Ectodermal cell (in vitro differentiated cells): Measurements from ENCODE around the gene ACSL3.
"Not testable (repeated sequence)": the region's sequence is repeated elsewhere in the genome, so short reads cannot be mapped to it uniquely, and the experiment has no call there.

ENCODE experiments used
- H3K27ac ChIP-seq: 2 replicates; pipeline ENCODE4 v1.7.0; 2013; ENCODE audit warnings: mild to moderate bottlenecking, low read depth, low read length; ENCODE audit not compliant: insufficient read depth, poor library complexity, severe bottlenecking
- H3K27me3 ChIP-seq: 2 replicates; pipeline ENCODE4 v1.7.0; 2013; ENCODE audit warnings: mild to moderate bottlenecking, low read length; ENCODE audit not compliant: insufficient read depth, control insufficient read depth, poor library complexity, severe bottlenecking
- H3K36me3 ChIP-seq: one replicate; pipeline ENCODE4 v1.7.0; 2013; ENCODE audit warnings: low read length; ENCODE audit not compliant: control insufficient read depth, insufficient read depth
- H3K4me1 ChIP-seq: one replicate; pipeline ENCODE4 v1.7.0; 2013; ENCODE audit warnings: low read length; ENCODE audit not compliant: control insufficient read depth, insufficient read depth
- H3K4me3 ChIP-seq: 2 replicates; pipeline ENCODE4 v1.7.0; 2013; ENCODE audit warnings: low read depth, low read length, control low read depth; ENCODE audit not compliant: insufficient read depth
- H3K9me3 ChIP-seq: 2 replicates; pipeline ENCODE4 v1.7.0; 2013; ENCODE audit warnings: mild to moderate bottlenecking, low read length, moderate library complexity; ENCODE audit not compliant: control insufficient read depth
- WGBS, 2 experiments: methylation state at CpG; one replicate each; pipeline ENCODE4 v1.1.7; 2013; ENCODE audit warnings: missing lambda C conversion rate in 2 of 2; 5-methylcytosine and 5-hydroxymethylcytosine counted together

The ACSL3 gene

DNA sequence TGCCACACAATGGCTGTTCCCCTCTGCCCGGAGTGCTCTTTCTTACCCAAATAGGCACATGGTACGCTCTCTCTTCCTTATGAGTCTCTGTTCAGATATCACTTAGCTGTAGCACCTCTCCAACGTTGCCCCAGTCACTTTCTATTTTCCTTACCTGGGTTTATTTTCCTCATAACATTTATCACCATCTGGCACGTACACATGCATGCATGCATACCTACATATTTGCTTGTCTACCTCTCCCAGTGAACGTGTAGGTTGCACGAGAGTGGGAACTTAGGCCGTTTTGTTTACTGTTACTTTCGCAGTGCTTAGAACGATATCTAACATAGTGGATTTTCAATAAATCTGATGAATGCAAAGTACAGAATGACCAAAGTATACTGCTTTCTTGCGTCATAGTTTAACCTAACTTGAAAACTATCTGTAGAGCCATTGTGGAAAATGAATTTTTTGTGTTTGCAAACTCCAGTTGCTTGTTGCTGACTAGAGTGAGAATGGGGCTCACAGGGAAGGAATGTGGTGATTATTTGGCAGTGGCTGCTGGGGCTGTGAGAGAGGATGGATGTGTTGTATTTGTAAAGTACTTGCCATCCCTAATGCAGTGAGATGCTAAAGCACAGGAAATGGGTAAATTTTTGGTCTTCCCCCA is 47.1 kb downstream of the ACSL3 start:
- WGBS, 2 experiments: 82 to 86% methylated on average over 10 of the region's 10 CpGs
- H3K36me3 ChIP-seq: peaks cover 10% of the 10 kb centered on the region
- no peaks in the 10 kb centered on the region for H3K9me3 ChIP-seq
- H3K4me1 ChIP-seq: peaks cover 6% of the 10 kb centered on the region
- H3K27me3 ChIP-seq: no peaks in the 10 kb centered on the region
- no peak overlapping the region for H3K27ac ChIP-seq
- no peak overlapping the region for H3K4me3 ChIP-seq

DNA sequence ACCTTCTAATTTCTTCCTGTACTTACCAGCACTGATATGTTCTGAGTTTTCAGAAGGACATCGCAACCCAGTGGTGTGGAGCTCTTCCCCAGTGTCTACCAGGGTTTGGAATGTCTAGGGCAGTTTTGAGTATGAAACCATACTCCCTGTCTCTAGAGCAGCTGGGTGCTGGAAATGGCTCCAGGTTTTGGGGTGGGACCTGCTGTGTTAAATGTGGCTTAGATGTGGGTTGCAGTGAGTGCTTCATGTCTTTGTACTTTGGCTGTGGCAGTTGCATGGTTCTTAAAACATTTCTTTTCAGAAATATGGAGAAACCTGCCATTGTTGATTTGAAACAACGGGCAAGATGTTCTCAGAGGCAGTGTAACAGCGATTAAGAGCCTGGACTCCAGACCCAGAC is 48.5 kb downstream of the ACSL3 start:
- WGBS, 2 experiments: 95 to 98% methylated on average over 3 of the region's 3 CpGs
- peaks cover 6% of the 10 kb centered on the region for H3K4me1 ChIP-seq

DNA sequence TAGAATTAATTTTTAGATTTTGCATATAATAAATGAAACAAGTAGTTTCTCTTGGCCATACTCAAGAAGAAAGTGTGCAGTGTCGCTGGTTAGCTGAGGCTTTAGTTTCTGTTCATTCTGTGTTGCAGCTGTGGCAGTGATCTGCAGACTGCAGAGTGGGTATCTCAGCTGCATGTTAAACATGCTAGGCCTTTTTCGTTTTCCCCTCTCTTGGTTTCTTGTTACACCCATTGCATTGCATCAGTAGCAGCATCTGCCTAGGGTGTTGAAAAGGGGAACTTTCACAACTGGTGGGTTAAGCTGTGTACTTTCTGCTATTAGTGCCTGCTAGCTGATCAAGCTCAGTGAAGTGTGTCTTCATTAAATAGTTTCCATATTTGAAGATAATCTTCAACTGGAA is 51.3 kb downstream of the ACSL3 start:
- Histone ChIP-seq H3K9me3 (no peaks in the 10 kb centered on the region), H3K27ac (no peak overlapping the region), H3K36me3 (peaks cover 10% of the 10 kb centered on the region), H3K4me3 (no peak overlapping the region), H3K27me3 (no peaks in the 10 kb centered on the region), H3K4me1 (peaks cover 6% of the 10 kb centered on the region)
- 63% methylated on average over 2 of the region's 2 CpGs for WGBS, 2 experiments

More for the DNA sequence above, 48.5 kb downstream of the ACSL3 start:
- Histone ChIP-seq H3K4me3 (no peak overlapping the region), H3K27ac (no peak overlapping the region), H3K36me3 (peaks cover 10% of the 10 kb centered on the region), H3K27me3 (no peaks in the 10 kb centered on the region), H3K9me3 (no peaks in the 10 kb centered on the region)

- no peak overlapping the region for H3K27ac ChIP-seq
- WGBS, 2 experiments: 86 to 93% methylated on average over 3 of the region's 3 CpGs
- H3K4me1 ChIP-seq: peaks cover 6% of the 10 kb centered on the region
- no peak overlapping the region for H3K4me3 ChIP-seq
- H3K36me3 ChIP-seq: peaks cover 10% of the 10 kb centered on the region
- no peaks in the 10 kb centered on the region for H3K9me3 ChIP-seq
- no peaks in the 10 kb centered on the region for H3K27me3 ChIP-seq
These were observed 51.9 kb downstream of the ACSL3 start for GRCh38 chr2:222912776-222913175.

DNA sequence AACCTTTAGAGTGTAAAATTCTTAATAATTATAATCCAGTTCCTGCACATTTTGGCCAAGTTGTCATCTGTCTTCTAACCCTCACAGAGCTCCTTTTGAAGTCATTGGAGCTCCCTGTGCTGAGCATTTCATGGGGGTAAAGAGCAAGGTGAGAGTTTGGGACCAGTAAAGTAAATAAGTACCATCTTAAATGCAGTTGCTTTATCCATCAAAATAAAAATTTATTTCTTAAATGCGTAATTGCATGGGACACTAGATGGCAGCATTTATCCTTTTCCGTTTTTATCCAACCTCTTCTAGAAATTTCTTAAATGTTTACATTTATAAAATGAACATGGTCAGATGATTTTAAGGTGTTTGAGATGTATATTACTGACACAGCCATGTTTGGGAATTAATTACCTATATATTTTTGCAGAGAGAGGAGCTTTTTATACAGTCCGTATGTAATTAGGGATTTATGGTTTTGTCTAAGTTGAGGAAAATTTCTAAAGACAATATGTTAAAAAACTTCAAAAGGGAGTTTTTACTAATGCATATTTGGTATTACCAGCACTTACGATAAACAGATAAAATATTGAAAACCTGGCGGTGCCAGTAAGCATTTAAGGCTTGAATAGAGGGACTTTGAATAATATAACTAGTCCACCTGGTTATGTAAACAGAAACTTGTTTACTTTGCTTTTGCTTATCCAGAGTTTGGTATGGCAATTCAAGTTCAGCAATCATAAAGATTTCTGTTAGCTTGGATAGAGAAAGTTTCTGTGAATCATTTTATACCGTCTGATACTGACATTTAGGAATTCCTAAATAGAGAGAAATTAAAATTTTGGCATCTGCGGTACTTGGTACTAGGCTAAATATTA is 54.5 kb downstream of the ACSL3 start:
- Histone ChIP-seq H3K4me1 (peaks cover 6% of the 10 kb centered on the region), H3K27me3 (no peaks in the 10 kb centered on the region), H3K9me3 (no peaks in the 10 kb centered on the region), H3K36me3 (peaks cover 15% of the 10 kb centered on the region), H3K4me3 (no peak overlapping the region), H3K27ac (no peak overlapping the region)
- 89 to 100% methylated on average over 3 to 6 of the region's 7 CpGs for WGBS, 2 experiments

DNA sequence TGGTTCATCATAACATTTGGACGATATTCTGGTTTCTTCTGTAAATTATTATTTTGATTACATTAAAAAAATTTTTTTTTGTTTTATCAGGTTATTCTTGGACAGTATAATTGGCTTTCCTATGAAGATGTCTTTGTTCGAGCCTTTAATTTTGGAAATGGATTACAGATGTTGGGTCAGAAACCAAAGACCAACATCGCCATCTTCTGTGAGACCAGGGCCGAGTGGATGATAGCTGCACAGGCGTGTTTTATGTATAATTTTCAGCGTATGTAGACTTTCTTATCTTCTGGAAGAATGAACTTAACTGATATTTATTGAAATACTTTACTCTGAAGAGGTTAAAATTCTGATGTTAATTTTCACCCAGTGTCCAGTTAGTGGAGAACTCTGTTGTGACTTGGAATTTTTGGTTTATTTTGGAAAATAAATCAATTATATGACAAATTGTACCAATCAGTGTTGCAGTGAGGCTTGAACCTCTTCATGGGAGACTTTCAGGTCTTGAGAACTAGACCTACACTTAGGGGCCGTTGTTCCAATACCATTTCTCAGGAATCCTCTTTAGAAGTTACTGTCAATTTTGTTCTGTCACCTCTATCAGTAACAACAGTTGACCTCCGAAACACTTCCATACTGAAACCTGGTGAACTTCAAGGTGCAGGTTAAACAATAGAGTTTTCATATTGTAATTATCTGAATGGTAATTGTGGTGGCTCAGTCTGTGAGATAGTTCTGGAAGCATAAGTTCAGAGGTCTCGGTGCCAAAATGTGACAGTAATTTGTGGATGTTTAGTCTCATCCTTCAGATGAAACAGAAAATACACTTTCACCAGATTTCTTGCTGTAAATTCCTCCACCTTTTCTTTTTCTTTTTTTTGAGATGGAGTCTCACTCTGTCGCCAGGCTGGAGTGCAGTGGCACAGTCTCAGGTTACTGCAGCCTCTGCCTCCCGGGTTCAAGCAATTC is 55.7 kb downstream of the ACSL3 start:
- Histone ChIP-seq H3K36me3 (peaks cover 14% of the 10 kb centered on the region), H3K27me3 (no peaks in the 10 kb centered on the region), H3K27ac (no peak overlapping the region), H3K4me1 (peaks cover 6% of the 10 kb centered on the region), H3K4me3 (no peak overlapping the region), H3K9me3 (no peaks in the 10 kb centered on the region)
- WGBS, 2 experiments: 94 to 96% methylated on average over 9 to 10 of the region's 11 CpGs

GRCh38 chr2:222917212-222917611 is 56.4 kb downstream of the ACSL3 start:
- H3K9me3 ChIP-seq, H3K27ac ChIP-seq, H3K4me1 ChIP-seq, H3K4me3 ChIP-seq, H3K27me3 ChIP-seq: not testable (repeated sequence)
- WGBS, 2 experiments: 77 to 81% methylated on average over 8 to 9 of the region's 9 CpGs
- H3K36me3 ChIP-seq: peaks cover 14% of the 10 kb centered on the region

DNA sequence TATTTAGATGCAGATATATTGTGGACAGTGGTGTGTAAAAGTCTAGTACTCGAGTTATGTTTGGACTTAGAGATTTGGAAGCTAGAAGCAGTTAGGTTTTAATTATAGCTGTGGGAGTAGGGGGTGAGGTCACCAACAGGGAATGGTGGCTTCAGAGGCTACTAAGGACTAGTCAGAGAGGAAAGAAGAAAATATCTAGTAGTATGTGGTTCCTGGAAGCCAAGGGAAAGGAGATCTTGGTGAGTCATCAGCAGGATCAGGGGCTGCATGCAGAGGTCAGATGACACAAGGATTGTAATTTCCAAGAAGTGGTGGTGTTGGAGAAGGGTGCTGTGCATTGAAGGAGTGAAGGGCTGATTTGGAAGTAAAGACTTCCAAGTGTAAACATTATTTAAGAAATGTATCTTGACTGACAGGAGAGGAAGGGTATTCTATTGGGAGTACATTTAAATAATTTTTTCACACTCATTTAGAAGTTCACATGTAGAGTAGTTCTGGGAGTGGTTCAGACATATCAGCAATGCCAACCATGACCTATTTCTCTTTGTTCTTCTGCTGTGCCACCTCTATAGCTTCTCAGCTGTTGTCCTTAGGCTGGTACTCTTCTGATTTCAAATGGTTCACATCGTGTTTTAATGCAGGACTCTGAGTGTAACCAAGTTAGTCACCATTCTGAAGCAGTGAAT is 59.1 kb downstream of the ACSL3 start:
- Histone ChIP-seq H3K4me1 (no peaks in the 10 kb centered on the region), H3K36me3 (peaks cover 19% of the 10 kb centered on the region), H3K4me3 (no peak overlapping the region), H3K27me3 (no peaks in the 10 kb centered on the region), H3K27ac (no peak overlapping the region), H3K9me3 (no peaks in the 10 kb centered on the region)
- 89 to 91% methylated on average over 2 of the region's 2 CpGs for WGBS, 2 experiments

- H3K4me3 ChIP-seq: no peak overlapping the region
- no peaks in the 10 kb centered on the region for H3K9me3 ChIP-seq
- WGBS, 2 experiments: 88 to 94% methylated on average over 4 to 5 of the region's 5 CpGs
- H3K36me3 ChIP-seq: peaks cover 19% of the 10 kb centered on the region
- H3K4me1 ChIP-seq: no peaks in the 10 kb centered on the region
- H3K27ac ChIP-seq: no peak overlapping the region
- no peaks in the 10 kb centered on the region for H3K27me3 ChIP-seq
These were observed 59.9 kb downstream of the ACSL3 start for GRCh38 chr2:222920657-222921186.
